ENCODE data around the gene GRIA1. TPM values are rescaled to one million over a fixed set of nuclear protein-coding genes. Genes with fewer than 3 reads are reported as not detected.
"Not testable (repeated sequence)": the region's sequence is repeated elsewhere in the genome, so short reads cannot be mapped to it uniquely, and the experiment has no call there.

GRIA1 gene
- total RNA-seq, 1 donor from 2014 or later = not detected

DNA sequence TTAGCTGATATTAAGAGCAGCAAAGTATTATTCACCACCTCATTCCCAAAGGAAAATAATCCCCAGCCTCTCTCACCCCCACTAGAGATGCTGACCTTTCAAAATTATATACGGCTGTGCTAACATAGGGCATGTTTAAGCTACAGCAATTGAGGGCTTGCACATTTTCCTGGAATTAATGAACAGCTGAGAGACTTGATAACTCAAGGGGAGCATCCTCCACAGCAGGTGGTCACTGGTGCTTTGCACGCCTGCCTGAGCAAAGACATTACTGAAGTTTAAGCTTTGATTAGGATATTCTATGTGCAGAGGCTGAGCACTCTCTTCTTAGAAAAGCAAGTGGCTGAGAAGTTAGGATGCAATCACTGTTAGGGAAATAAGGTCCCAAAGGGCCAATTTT, 317.3 kb downstream of the GRIA1 start:
- no peak for DNase-seq (ENCODE audit: low spot score)
- intact Hi-C loops (cut with micrococcal nuclease) = no loop called here
- Mint-ChIP-seq H3K36me3 (ENCODE audit: low read depth) (no peaks in the 10 kb centered on the region), H3K27ac (no peak overlapping the region), H3K27me3 (ENCODE audit: insufficient read depth) (no peaks in the 10 kb centered on the region), H3K4me3 (no peak overlapping the region), H3K9me3 (no peaks in the 10 kb centered on the region), H3K4me1 (ENCODE audit: low read depth) (no peaks in the 10 kb centered on the region)

DNA sequence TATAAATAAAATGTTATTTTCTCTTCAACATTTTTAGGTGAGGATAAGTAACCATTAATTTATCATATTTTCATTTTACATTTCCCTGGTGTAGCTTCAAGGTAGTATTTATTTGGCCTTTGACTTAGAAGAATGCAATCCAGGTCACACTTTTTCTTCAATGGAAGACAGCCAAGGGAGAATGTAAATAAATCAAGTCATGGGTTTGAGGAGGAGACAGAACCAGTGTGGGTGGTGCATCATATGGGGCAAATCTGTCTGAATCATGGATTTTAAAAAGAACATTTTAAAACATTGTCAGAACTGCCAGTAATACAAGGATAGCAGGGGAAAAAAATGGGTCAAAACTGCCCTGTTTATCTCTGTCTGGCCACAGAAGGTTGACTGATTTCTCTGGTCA, 318.7 kb downstream of the GRIA1 start:
- Mint-ChIP-seq H3K4me3 (no peak overlapping the region), H3K27me3 (ENCODE audit: insufficient read depth) (no peaks in the 10 kb centered on the region), H3K9me3 (no peaks in the 10 kb centered on the region), H3K4me1 (ENCODE audit: low read depth) (no peaks in the 10 kb centered on the region), H3K36me3 (ENCODE audit: low read depth) (no peaks in the 10 kb centered on the region), H3K27ac (no peak overlapping the region)
- no peak for DNase-seq (ENCODE audit: low spot score)
- intact Hi-C loops (cut with micrococcal nuclease) = no loop called here

DNA sequence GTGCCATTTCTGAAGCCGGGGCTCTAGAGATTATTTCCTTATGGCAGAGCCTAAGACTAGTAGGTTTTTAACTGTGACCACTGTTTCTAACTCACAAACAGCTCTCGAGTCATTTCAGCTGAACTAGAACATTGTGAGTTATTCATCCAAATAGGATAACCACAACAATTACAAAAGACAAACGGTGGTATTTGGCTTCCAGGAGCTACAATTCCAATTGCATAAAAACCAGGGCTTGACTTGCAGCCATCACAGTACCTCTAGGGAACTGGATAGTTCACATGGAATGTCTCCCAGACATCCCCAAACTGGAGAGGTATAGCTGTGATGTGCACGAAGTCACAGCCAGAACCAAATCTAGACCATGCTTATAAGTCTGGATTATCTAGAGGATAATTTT, 323.4 kb downstream of the GRIA1 start:
- Mint-ChIP-seq H3K27me3 (ENCODE audit: insufficient read depth) (no peaks in the 10 kb centered on the region), H3K36me3 (ENCODE audit: low read depth) (no peaks in the 10 kb centered on the region), H3K4me1 (ENCODE audit: low read depth) (no peaks in the 10 kb centered on the region), H3K9me3 (no peaks in the 10 kb centered on the region), H3K27ac (no peak overlapping the region), H3K4me3 (no peak overlapping the region)
- DNase-seq (ENCODE audit: low spot score) = no peak
- intact Hi-C loops (cut with micrococcal nuclease) = no loop called here

DNA sequence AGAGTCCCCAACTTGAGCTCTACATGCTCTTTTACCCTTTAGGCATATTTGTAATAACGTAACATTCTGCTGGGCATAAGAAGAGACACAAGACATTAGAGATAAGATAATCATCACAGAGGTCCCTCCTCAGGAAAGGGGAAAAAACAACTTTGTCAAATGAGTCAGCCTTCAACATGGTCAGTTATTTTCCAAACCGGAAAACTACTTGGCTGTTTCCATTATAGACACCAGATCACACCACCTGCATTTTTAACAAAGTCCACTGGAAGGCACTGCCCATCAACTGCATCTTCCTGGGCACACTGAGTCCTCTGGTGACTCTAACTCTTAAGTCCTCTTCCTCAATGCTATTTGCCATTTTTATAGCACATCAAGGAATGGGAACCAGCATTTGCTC, 326.4 kb downstream of the GRIA1 start:
- no peaks in the 10 kb centered on the region for H3K9me3 Mint-ChIP-seq
- H3K27me3 Mint-ChIP-seq (ENCODE audit: insufficient read depth) = no peaks in the 10 kb centered on the region
- no peak overlapping the region for H3K4me3 Mint-ChIP-seq
- no peak overlapping the region for H3K27ac Mint-ChIP-seq
- intact Hi-C loops (cut with micrococcal nuclease) = no loop called here
- no peaks in the 10 kb centered on the region for H3K4me1 Mint-ChIP-seq (ENCODE audit: low read depth)
- DNase-seq (ENCODE audit: low spot score) = no peak
- no peaks in the 10 kb centered on the region for H3K36me3 Mint-ChIP-seq (ENCODE audit: low read depth)

DNA sequence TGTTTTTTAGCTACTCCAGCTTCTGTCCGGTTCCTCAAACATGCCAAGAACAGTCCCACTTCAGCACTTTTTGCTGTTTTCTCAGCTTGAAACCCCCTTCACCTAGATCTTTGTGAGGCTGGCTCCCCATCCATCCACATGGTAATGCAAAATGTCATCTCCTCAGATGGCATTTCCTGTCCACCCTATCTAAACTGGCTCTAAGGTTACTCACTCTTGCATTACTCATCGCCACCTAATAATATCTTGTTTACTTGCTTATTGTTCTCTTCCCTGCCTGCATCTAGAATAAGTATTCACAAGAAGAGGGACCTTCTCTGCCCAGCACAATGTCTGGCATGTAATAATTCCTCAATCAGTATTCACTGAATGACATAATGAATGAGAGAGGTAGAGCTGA, 328.2 kb downstream of the GRIA1 start:
- Mint-ChIP-seq H3K9me3 (no peaks in the 10 kb centered on the region), H3K4me1 (ENCODE audit: low read depth) (no peaks in the 10 kb centered on the region), H3K27me3 (ENCODE audit: insufficient read depth) (no peaks in the 10 kb centered on the region), H3K4me3 (no peak overlapping the region), H3K36me3 (ENCODE audit: low read depth) (no peaks in the 10 kb centered on the region), H3K27ac (no peak overlapping the region)
- DNase-seq (ENCODE audit: low spot score) = no peak
- intact Hi-C loops (cut with micrococcal nuclease) = no loop called here

DNA sequence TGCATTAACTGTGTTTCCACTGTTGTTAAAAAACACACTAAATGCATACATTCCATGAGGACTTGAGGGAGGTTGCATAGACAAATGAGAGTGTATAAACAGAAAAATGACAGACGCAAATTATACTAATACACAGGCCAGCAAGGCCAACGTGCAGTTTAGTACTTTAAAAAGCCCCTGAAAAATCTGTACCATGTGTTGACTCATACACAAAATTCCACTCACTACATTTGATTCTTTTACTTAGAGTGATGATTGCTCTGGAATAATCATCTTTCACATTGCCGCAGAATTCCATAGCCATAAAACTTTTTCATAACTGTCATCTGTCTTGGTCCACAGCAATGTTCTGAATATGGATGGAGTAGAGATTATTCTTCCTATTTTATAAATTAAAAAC, 332.6 kb downstream of the GRIA1 start:
- DNase-seq (ENCODE audit: low spot score) = no peak
- Mint-ChIP-seq H3K9me3 (no peaks in the 10 kb centered on the region), H3K27me3 (ENCODE audit: insufficient read depth) (peaks cover 3% of the 10 kb centered on the region), H3K4me3 (no peak overlapping the region), H3K4me1 (ENCODE audit: low read depth) (no peaks in the 10 kb centered on the region), H3K27ac (no peak overlapping the region), H3K36me3 (ENCODE audit: low read depth) (no peaks in the 10 kb centered on the region)
- intact Hi-C loops (cut with micrococcal nuclease) = no loop called here

DNA sequence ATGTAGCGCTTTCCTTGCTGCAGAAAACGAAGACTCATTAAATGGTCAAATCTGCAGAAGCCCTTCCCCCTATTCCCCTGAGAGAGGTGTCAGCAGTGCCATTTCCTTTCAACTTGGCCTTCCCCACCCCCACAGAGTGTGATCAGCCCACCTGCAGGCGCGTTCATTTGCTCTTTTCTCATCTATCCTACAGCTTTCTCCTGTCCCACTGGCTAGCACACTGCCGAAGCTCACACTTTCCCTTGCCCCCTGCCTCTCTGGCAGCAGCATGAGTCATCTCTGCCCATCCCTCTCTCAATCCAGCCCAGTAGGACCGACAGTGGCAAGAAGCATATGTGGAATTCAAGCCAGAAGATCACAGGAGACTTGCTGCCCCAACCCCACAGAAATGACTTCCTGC, 334.4 kb downstream of the GRIA1 start:
- intact Hi-C loops (cut with micrococcal nuclease) = no loop called here
- Mint-ChIP-seq H3K4me1 (ENCODE audit: low read depth) (no peaks in the 10 kb centered on the region), H3K27ac (no peak overlapping the region), H3K9me3 (no peaks in the 10 kb centered on the region), H3K27me3 (ENCODE audit: insufficient read depth) (peaks cover 3% of the 10 kb centered on the region), H3K4me3 (no peak overlapping the region), H3K36me3 (ENCODE audit: low read depth) (no peaks in the 10 kb centered on the region)
- DNase-seq (ENCODE audit: low spot score) = no peak

DNA sequence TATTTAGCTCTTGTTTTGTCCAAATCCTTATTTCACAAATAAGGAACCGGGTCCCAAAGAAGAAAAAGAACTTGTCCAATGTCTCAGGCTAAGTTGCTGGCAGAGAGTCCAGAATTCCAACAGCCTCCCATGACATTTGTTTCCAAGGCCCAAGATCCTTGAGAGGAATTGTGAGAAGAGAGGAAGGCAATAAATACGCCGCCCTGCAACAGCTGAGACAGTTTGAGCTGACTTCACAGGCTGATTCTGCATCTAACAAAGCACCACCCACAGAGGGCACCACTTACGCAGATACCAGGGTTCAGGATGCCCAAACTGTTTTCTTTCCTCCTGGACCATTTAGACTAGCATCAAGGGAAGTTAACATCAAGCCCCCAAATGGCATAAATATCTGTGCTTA, 336.9 kb downstream of the GRIA1 start:
- no peak for DNase-seq (ENCODE audit: low spot score)
- Mint-ChIP-seq H3K36me3 (ENCODE audit: low read depth) (no peaks in the 10 kb centered on the region), H3K27ac (no peak overlapping the region), H3K27me3 (ENCODE audit: insufficient read depth) (peaks cover 3% of the 10 kb centered on the region), H3K4me1 (ENCODE audit: low read depth) (no peaks in the 10 kb centered on the region), H3K4me3 (no peak overlapping the region), H3K9me3 (no peaks in the 10 kb centered on the region)
- intact Hi-C loops (cut with micrococcal nuclease) = no loop called here

DNA sequence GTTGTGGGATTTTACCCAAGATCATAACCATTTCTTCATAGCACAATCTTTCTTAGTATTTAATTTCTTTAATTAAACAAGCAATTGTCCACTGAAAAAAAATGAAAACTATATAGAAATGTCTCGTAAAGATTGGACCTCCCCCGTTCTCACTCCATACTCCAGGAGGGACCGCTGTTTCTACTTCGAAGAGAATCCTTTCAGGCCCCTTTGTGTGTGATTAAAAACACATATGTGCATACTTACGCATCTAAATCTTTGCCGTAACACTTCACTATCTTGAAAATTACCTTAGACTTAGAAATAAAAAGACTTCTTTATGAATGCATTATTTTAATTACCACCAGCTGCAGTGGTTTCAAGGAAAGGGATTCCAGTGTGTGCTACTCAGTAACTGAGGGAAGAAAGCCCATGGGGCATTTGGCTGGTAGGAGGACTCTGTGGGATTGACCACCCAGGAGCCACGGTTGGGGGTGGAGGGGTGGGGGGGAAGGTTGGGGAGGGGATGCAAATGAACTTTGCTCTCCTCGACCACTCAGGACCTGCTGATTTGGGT, 339.1 kb downstream of the GRIA1 start:
- Mint-ChIP-seq H3K4me3 (no peak overlapping the region), H3K27me3 (ENCODE audit: insufficient read depth) (peaks cover 3% of the 10 kb centered on the region), H3K27ac (no peak overlapping the region), H3K36me3 (ENCODE audit: low read depth) (no peaks in the 10 kb centered on the region), H3K9me3 (no peaks in the 10 kb centered on the region), H3K4me1 (ENCODE audit: low read depth) (no peaks in the 10 kb centered on the region)
- intact Hi-C loops (cut with micrococcal nuclease) = no loop called here
- DNase-seq (ENCODE audit: low spot score) = no peak

DNA sequence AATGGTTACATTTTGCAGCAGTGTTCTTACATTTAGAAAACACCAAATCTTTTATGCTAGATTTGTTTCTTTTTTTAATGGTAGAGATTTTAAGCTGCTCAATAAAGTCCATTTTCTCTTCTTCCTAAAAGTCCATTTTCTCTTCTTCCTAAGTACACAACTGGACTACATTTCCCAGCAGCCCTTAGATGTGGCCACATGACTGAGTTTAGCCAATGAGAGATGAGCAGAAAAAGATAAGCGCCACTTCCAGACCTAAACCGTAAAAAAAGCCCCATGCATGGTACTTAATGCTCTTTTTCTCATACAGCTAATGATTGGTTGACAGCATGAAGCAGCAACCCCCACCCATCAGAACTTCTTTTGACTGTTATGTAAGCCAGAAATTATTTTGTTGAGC, 341.5 kb downstream of the GRIA1 start:
- Mint-ChIP-seq H3K36me3 (ENCODE audit: low read depth) (no peaks in the 10 kb centered on the region), H3K27ac (no peak overlapping the region), H3K4me1 (ENCODE audit: low read depth) (no peaks in the 10 kb centered on the region), H3K27me3 (ENCODE audit: insufficient read depth) (no peaks in the 10 kb centered on the region), H3K9me3 (no peaks in the 10 kb centered on the region), H3K4me3 (no peak overlapping the region)
- intact Hi-C loops (cut with micrococcal nuclease) = no loop called here
- DNase-seq (ENCODE audit: low spot score) = no peak

DNA sequence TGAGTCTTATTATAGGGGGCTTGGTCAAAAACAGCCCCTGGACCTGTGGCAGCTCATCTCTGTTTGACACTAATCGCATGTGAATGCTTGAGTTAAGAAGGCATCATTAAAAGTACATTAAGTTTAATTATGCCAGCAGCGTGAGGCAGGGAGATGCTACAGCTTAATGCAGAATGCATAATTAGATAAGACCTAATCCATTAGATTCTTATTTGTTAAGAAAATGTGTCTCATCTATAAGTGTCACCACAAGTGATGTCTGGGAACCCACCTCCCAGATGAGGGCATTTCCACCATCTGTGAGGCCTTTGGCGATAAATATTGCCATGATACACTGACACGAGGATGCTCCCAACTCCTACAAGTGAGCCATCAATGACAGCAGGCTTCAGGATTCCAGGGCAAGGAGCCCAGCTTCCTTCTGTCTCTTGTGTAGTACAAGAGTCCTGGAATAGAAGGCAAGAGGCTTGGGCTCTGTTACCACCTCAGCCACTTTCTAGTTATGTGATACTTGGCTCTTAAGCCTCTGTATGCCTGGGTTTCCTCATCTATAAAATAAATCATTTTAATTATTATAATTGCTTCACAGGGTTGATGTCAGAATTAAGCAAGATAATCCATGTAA, 345.5 kb downstream of the GRIA1 start:
- Mint-ChIP-seq H3K27me3 (ENCODE audit: insufficient read depth) (no peaks in the 10 kb centered on the region), H3K9me3 (no peaks in the 10 kb centered on the region), H3K36me3 (ENCODE audit: low read depth) (no peaks in the 10 kb centered on the region), H3K4me3 (no peak overlapping the region), H3K27ac (no peak overlapping the region), H3K4me1 (ENCODE audit: low read depth) (no peaks in the 10 kb centered on the region)
- DNase-seq (ENCODE audit: low spot score) = no peak
- intact Hi-C loops (cut with micrococcal nuclease) = no loop called here

DNA sequence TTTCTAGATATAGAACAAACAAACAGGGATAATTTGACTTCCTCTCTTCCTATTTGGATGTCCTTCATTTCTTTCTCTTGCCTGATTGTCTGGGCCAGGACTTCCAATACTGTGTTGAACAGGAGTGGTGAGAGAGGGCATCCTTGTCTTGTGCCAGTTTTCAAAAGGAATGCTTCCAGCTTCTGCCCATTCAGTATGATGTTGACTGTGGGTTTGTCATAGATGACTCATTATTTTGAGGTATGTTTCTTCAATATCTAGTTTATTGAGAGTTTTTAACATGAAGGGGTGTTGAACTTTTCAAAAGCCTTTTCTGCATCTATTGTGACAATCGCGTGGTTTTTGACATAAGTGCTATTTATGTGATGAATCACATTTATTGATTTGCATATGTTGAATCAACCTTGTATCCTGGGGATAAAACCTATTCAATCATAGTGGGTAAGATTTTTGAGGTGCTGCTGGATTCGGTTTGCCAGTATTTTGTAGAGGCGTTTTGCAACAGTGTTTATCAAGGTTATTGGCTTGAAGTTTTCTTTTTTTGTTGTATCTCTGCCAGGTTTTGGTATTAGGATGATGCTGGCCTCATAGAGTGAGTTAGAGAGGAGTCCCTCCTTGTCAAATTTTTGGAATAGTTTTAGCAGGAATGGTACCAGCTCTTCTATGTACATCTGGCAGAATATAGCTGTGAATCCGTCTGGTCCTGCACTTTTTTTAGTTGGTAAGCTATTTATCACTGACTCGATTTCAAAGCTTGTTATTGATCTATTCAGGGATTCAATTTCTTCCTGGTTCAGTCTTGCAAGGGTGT, 359.0 kb downstream of the GRIA1 start:
- H3K27me3 Mint-ChIP-seq (ENCODE audit: insufficient read depth); H3K27ac Mint-ChIP-seq; DNase-seq (ENCODE audit: low spot score); H3K9me3 Mint-ChIP-seq; H3K4me3 Mint-ChIP-seq; H3K36me3 Mint-ChIP-seq (ENCODE audit: low read depth); intact Hi-C loops (cut with micrococcal nuclease); H3K4me1 Mint-ChIP-seq (ENCODE audit: low read depth): not testable (repeated sequence)

DNA sequence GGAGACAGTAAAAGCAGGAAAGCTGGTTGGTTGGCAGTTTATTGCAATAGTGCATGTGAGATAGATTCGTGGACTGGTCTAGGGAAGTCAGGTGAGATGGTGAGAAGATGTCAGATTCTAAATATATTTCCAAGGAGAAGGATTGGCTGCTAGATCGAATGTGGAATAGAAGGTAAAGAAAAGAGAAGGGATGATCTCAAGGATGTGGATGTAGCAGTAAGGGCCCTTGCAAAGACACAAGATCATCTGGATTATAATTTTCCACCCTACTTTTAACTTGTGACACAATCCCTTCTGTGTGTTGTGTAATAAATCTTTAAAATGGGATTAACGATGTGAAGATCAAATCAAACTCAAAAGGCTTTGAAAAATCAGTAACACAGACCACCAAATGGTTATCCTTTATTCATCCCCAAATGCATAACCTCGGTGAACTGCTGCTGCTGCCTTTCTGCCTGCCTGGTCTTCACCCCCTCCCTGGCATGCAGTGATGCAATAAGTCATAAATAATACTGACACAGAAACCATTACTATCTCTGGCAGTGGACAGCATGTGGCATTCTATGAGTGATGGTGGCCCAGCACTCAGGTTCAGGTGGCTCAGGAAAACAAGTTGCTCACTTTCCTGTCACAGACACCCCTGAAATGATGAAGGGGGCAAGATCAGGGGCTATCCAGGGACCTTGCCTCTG, 369.9 kb downstream of the GRIA1 start:
- H3K9me3 Mint-ChIP-seq = no peaks in the 10 kb centered on the region
- no peaks in the 10 kb centered on the region for H3K36me3 Mint-ChIP-seq (ENCODE audit: low read depth)
- no peaks in the 10 kb centered on the region for H3K27me3 Mint-ChIP-seq (ENCODE audit: insufficient read depth)
- no peak overlapping the region for H3K27ac Mint-ChIP-seq
- H3K4me1 Mint-ChIP-seq (ENCODE audit: low read depth) = no peaks in the 10 kb centered on the region
- intact Hi-C loops (cut with micrococcal nuclease) = no loop called here
- no peak for DNase-seq (ENCODE audit: low spot score)
- H3K4me3 Mint-ChIP-seq = no peak overlapping the region

All from activated T-helper 1 cell treated with anti-CD3 and anti-CD28 coated beads, Interleukin-12 subunit alpha, Interleukin-12 subunit beta, Interleukin-2, Interleukin-4 antibody, amounts not matched to agents 30 ng/mL and 10 ng/mL and 1 ng/mL, durations not matched to agents 14 hours and 24 hours and 36 hours (primary cell).